Measurements from ENCODE around the gene SAYSD1.
"Not testable (repeated sequence)": the region's sequence is repeated elsewhere in the genome, so short reads cannot be mapped to it uniquely, and the experiment has no call there.

SAYSD1 gene, protein sequence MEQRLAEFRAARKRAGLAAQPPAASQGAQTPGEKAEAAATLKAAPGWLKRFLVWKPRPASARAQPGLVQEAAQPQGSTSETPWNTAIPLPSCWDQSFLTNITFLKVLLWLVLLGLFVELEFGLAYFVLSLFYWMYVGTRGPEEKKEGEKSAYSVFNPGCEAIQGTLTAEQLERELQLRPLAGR

DNA sequence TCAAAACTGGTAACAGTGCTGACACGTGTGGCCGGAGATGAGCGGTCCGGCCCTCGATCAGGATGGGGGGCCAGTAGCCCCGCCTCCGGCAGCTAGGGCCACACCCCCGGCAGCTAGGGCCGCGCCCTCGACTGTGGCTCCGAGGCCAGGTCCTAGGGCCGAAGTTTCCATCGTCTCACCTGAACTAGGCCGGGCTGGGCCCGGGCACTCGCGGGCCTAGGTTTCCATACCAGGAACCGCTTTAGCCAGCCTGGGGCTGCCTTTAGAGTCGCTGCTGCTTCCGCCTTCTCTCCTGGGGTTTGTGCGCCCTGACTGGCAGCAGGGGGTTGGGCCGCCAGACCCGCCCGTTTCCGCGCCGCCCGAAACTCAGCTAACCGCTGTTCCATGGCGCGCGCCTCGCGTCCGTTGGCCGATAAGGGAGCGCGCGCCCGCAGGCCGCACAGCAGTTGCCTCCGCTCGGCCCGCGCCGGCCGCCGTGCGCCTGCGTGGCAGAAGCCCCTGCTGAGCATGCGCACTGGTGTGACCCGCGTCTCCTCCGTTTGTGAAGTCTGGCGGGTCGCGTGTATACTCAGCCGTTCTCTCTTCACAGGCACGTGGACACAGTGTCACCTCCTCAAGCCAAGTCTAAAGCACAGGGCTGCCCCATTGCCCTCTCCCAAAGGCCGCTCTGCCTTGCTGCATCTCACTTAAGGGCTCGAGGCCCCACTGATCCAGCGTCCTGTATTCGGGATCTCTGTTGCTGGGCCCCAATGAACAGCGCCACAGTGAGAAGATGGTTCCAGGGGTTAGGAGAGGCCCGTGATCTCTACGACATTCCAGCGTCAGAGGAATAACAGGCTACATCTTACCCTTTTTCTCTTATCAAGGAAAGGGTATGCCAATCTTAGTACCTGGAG, at the start of gene SAYSD1:
Gene SAYSD1 (minus strand): TSS at position 483 of the 896 bp plus-strand sequence. CDS start 97 bp downstream, at position 386.
- peak; percentile 86 for DNase-seq (ENCODE audit: low read depth)

DNA sequence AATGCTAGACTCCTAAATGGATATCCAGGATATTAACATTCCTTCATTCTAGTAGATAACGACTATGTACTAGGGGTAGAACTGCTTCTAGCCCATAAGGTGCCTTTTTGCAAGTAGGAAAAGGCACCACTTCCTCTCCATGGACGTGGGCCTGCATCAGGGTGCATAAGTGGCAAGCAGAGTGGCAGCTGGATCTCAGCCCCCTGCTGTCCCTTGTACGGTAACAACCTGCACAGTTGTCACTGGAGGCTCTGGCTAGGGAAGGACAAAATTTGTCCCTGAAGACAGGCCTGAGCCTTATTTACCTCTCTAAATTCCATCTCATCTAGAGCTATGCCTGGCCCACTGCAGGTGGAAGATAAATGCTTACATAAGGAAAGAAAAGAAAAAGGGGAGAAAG, 42.5 kb upstream of the SAYSD1 start:
- no peak for DNase-seq (ENCODE audit: low read depth)

DNA sequence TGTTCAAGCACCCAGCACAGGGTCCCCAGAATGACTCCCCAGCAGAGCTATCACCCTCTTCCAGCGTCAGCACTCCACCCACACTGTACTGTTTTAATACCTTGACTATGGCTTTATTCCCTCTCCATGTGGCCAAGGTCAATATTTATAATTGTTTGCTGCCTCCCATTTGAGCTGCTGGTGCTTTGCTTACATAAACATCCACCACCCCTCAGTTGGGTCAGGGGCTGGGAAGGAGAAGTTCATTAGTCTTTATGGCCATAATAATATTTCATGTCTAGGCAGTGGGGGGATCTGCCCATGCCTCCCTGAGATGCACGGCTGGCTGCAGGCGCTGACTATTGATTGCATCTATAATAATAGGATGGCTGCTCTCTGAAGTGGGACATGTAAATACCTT, 41.8 kb upstream of the SAYSD1 start:
- DNase-seq (ENCODE audit: low read depth) = no peak

DNA sequence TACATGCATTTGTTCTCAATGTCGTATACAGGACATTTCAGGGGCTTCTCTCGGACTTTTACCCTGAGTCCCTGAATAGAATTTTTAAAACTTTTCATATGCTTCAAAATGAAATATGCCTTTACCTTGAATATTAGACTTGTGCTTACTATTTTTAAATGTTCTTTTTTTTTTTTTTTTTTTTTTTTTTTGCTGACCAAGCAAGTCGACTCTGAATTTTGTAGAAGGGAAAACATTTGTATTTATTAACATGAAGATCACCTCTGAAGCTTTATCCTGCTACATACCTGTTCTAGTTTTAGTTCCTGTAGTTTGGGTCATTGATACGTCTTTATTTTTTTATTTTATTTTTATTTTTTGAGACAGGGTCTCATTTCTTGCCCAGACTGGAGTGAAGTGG, 39.7 kb upstream of the SAYSD1 start:
- DNase-seq (ENCODE audit: low read depth) = no peak

DNA sequence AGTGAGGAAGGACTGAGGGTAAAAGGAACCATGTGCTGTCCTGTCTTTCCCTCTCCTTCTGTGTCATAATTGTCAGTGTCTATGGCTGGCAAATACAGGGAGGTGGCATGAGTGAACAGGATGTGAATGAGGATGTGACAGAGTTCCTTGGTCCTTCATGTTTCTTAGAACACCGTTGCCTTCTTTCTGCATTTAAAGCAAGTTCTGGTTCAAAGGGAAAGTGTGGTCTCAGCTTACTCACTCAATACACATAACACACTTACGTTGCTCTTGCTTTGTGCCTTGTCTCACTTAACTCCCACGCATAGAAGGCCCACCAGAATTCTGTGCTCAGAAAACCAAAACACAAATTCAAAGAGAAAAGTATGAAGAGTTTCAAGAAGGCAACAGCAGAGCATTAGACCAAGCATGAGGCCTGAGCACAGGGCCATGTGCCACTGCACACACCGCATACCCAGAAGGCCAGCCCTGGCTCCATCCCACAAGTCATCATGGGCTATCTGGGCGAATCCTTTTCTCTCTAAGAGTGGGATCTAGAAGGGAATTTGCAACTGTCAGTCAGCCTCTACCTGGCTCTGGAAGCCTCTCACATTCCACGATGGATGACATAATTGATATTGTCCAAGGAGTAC, 38.9 kb upstream of the SAYSD1 start:
- no peak for DNase-seq (ENCODE audit: low read depth)

DNA sequence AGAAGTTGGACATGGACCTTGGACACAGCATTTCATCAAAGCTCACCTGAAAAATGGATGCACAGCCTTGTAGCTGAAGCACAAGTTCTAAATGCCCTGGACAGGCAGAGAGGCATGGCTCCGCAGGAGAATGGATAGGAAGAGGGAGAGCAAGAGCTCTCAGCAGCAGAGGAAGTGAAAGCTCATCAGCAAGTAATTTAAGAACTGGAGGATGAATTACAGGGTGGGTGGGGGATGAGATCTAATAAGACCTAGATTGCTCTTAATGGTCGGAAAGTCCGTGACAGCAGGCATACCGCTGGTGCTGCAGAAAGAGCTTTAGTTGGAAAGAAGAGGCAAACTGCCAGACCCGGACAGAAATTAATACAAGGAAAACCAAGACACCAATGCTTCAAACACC, 37.3 kb upstream of the SAYSD1 start:
- no peak for DNase-seq (ENCODE audit: low read depth)

DNA sequence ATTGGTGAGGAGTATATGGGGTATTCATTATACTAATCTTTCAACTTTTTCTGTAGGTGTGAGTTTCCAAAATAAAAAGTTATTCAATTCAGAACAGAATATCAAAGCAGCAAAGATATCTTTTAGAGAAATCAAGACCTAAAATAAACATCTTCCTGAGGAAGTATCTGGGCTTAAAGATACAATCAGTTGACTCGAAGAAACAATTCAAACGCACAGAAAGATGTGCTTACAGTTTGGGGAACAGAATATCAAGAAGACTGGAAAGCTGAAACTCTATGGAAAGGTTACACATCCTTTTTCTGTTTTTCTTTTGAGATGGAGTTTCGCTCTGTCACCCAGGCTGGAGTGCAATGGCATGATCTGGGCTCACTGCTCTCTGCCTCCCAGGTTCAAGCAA, 36.2 kb upstream of the SAYSD1 start:
- no peak for DNase-seq (ENCODE audit: low read depth)

DNA sequence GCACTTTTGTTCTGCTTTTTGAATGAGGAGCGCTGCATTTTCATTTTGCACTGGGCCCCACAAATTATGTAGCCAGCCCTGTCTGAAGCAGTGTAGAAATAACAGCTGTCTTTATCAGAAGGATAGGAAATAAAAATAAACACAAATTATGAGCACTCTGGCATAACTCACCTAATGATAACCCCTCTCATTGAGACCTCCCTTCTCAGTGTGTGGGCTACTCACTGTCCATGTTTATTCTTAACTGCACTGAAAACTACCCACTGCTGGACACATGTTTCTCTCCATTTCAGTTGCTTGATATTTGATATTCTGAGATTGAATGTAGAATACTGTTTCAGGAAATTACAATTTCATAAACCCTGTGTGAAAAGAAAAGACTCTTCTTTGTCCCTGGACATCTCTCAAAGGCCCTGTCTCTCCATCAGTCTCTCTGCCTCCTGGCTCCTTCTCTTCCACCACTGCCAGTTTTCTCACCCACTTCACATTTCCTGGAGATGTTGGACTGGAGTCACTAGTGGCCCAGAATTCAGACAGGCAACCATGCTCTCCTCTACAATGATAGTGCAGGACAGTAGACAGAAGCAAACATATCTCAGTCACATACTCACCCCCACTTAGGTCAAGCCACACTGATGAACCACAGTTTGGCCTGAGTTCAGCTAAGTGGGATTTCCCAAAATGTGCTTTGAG, 29.6 kb upstream of the SAYSD1 start:
- DNase-seq (ENCODE audit: low read depth) = no peak

DNA sequence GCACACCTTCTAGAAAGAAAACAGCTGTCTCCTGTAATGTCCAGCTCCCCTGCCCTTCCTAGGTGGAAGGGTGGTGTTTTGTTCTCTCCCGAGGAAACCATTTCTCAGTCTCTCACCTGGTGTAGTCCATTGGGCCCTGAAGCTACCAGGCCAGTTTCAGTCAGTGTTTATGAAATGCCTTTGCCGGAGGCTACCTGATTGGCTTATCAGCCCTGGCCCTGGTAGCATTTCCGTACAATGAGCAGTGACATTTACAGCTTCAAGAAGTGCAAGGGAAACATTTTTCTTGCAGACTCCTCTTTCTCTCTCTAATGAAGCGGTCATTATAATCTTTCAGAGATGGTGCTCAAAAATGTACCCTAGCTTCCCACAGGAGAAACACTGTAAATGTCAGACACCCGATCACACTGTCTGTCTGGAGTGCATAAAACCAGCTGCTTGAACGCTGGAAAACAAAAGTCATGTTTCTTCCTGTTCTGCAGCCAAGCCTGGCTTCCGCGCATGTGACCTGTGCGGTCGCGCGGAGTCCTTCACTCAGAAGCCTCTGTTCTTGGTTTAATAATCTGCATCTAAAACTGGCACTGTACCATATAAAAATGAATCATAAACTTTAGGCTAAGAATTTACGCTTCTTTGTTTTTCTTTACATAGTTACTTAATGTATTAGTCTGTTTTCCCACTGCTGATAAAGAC, 28.4 kb upstream of the SAYSD1 start:
- DNase-seq (ENCODE audit: low read depth) = no peak

DNA sequence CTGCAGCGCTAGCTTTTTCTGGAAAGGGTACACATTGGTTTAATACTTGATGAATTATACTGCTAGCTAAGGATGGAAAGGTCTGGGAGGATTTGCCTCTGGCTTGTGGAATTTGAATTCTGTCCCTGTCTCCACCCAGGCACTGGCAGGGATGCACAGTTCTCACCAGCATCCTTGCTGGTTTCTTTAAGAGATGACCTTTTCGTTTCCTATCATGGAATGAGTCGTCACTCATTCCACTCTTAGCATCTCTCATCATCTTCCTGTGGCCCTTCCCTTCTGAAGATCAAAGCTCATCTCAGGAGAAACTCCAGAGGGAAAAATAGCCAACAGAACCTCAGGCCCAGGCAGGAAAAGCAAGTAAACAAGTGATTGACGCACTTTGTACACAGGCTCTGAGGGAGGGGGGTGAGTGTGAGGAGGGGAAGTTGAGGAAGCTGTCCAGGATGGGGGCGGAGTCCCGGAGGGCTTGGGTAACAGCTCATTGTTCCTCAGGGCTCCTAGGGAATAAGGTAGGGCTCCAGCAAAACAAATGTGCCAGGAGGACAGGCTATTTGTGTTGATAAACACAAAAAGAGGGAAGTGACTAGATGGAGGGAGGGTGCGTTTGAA, 25.7 kb upstream of the SAYSD1 start:
- no peak for DNase-seq (ENCODE audit: low read depth)

DNA sequence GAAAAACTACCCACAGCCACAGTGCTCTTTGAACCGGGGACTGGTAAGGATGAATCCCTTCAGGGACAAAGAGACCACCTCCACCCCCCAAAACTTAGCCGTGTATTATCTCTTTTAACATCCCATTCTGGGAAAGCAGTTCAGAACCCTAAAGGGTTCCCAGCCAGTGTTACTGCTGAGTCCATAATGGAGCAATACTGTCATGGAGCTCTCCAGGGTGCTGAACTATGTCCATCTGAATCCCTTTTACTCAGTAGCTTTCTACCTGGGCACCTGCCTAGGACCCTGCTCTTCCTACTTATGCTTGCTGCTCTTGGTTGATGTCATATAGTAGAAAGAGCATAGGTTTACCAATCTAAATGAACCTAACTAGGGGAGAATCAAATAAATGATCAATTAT, 22.3 kb upstream of the SAYSD1 start:
- peak; percentile 8 for DNase-seq (ENCODE audit: low read depth)

DNA sequence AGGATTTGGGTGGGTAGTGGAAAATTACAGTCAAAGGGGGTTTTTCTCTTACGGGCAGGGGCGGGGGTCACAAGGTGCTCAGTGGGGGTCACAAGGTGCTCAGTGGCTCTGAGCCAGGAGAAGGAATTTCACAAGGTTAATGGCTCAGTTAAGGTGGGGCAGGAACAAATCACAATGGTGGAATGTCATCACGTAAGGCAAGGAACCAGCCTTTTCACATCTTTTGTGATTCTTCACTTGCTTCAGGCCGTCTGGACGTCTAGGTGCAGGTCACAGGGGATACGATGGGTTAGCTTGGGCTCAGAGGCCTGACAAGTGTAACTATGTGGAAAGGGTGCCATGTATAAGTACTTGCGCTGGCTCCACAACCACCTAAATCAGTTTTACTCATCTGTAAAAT, 21.2 kb upstream of the SAYSD1 start:
- DNase-seq (ENCODE audit: low read depth) = not testable (repeated sequence)

DNA sequence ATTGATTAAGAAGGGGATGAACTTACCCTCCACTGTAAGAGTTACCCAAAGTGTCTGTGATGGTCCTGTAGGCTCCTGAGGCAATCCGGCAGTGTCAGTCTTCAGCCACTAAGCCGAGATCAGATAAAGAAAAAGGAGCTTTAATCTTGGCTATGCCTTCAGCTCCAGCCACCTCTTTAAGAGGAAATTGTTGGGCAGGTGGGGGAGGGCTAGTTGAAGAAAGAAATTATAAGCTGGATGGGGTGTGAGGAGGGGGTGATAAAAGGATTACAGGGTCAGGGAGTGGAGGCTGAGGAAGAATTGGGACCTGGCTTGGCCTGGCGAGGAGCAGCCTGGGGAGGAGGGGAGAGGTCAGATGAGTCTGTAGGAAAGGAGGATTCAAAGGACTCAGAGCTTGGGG, 19.8 kb upstream of the SAYSD1 start:
- DNase-seq (ENCODE audit: low read depth) = not testable (repeated sequence)

DNA sequence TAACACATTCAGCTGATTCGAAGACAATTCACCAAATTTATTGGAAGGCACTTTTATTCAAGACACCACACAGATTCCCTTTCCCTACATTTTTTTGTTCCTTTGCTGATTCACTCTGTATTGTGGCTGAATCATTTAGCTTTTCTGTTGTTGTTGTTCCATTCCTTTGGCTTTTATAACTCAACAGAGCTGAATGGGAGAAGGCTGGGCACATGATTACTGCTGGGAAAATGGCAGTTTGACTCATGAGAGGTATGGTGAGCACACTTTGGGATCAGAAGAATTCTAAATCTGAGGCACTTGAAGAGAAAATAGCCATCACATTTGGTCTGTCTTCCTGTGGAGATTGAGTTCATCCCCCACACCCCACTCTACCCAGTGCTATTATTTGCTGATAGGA, 15.7 kb upstream of the SAYSD1 start:
- no peak for DNase-seq (ENCODE audit: low read depth)

DNA sequence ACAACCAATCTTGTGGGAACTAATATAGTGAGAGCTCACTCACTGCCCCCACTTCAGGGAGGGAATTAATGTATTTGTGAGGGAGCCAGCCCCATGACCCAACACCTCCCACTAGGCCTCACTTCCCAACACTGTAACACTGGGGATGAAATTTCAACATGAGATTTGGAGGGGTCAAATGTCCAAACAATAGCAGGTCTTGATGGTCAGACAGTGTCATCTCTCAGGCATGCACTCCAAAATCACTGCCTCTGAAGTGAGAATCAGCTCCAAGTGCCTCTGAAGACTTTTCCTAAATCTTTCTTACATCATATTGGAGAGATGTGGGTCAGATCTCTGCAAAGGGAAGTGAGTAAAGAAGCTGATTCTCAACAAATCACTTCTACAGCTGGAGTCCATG, 13.8 kb upstream of the SAYSD1 start:
- no peak for DNase-seq (ENCODE audit: low read depth)

DNA sequence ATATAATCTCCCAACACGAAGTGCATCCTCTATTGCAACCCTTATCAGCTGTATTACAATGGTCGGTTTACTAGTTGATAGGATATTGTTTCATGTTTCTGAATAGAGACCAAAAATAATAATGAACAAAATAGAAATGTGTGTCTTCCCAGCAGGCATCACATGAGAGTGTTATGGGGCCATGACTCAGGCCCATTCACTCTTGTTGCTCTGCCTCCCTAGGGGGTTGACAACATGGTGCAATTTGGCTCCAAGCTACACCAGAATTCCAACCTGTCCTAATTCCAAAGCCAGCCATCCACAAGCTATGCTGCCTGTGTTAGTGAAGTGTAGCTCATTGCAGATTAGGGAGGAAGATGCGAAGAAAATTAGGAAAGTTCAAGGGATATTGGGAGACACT, 13.1 kb upstream of the SAYSD1 start:
- no peak for DNase-seq (ENCODE audit: low read depth)

DNA sequence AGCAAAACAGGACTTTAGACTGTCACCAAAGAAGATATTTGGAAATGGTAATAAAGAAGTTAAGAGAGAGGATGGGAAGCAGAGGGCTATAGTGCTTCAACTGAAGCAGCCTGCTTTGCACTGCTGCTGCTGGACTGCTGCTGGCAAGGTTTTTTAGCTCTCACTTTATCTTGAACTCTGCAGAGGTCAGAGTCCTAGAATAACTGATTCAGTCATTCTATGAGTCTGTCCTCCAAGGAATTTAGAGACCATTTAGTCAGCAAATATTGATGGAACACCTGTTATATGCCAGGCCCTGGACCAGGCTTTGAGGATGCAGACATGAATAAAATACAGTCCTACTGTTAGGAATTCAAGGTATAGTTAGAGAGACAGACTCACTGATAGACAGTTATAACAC, 9.1 kb upstream of the SAYSD1 start:
- DNase-seq (ENCODE audit: low read depth) = no peak

DNA sequence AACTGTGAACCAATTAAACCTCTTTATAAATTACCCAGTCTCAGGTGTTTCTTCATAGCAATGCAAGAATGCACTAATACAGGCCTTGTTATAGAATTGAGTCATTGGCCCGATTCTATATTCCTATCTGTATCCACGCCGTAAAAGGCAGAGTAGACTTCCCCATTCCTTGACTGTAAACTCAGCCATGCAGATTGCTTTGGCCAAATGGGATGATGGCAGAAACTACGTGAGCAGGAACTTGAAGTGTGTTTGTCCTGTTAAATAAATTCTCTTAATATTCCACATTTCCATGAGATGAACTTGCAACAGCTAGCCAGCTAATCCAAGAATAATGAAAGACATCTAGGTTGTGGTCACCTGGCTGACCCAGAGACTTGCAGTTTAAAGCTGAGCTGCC, 3.9 kb upstream of the SAYSD1 start:
- DNase-seq (ENCODE audit: low read depth) = no peak

DNA sequence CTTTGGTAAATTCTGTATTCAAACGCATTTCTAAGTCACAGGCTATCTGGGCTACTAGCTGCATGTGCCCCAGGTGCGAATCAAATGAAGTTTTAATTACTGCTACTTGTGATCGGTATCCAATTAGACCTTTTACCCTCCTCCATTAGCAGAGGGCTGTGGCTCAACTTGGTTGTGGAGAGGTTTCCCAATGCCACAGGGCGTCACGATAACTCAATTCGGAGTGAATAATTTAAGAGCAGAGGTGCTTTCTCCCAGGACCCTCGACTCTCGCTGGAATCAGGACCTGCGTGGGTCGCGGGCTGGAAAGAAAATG, 640 bp downstream of the SAYSD1 start:
- DNase-seq (ENCODE audit: low read depth) = no peak

DNA sequence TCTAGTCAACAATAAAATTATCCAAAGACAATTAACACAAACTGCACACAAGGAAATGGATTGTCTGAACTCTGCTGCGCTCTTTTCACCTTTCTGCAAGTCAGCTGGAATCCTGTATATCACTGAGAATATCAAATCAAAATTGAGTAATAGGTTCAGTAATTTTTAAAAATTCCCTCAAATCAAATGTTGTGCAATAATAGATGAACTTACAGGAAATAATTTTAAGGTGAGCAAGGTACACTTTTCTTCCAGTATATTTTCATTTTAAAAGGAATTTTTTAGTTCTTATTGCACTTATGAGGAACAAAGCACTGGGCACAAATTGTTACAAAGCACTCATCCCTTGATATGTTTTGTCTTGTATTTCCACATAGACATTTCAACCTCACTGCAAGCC, 1.2 kb downstream of the SAYSD1 start:
- DNase-seq (ENCODE audit: low read depth) = no peak

DNA sequence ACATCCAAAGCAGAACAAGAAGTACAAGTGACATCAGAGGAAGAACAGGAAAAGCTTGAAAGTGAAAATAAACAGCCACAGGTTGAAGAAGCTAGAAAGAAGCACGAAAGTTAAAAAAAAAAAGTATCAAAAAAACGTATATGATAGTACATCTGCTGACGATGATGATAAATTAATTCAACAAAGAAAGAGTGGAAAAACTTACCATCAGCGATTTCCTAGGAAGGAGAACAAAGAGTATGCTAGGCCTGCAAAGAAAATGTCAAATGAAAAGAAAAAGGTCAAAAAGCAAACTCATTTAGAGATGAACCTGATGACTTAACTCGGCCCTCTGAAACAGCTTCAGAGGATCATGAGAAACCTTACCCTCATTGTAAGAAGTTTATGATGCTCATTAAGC, 3.7 kb downstream of the SAYSD1 start:
- DNase-seq (ENCODE audit: low read depth) = no peak
